GM10847 (cell line): ENCODE measurements around the gene ERC2.

Source experiments
- POLR2A ChIP-seq: IDR thresholded peaks from 2 replicates; pipeline ENCODE4 v1.6.1; 2011; ENCODE audit not compliant: insufficient read length; ENCODE audit errors: extremely low read depth

ERC2 gene

GRCh38 chr3:56087451-56088053, 380.7 kb downstream of the ERC2 start:
- no peak for TF ChIP-seq POLR2A

- TF ChIP-seq POLR2A: no peak
These were observed 381.9 kb downstream of the ERC2 start for GRCh38 chr3:56086355-56086754.

- no peak for TF ChIP-seq POLR2A
These were observed 387.0 kb downstream of the ERC2 start for GRCh38 chr3:56081246-56081645.

- no peak for TF ChIP-seq POLR2A
These were observed 391.5 kb downstream of the ERC2 start for GRCh38 chr3:56076746-56077145.

GRCh38 chr3:56075089-56075488, 393.2 kb downstream of the ERC2 start:
- TF ChIP-seq POLR2A: no peak

- TF ChIP-seq POLR2A: no peak
These were observed 398.5 kb downstream of the ERC2 start for GRCh38 chr3:56069766-56070165.

- TF ChIP-seq POLR2A: no peak
These were observed 403.6 kb downstream of the ERC2 start for GRCh38 chr3:56064684-56065083.

- TF ChIP-seq POLR2A: no peak
These were observed 407.0 kb downstream of the ERC2 start for GRCh38 chr3:56061279-56061626.

- no peak for TF ChIP-seq POLR2A
These were observed 407.6 kb downstream of the ERC2 start for GRCh38 chr3:56060521-56061278.

- TF ChIP-seq POLR2A: no peak
These were observed 408.5 kb downstream of the ERC2 start for GRCh38 chr3:56059731-56060130.

- no peak for TF ChIP-seq POLR2A
These were observed 412.3 kb downstream of the ERC2 start for GRCh38 chr3:56055951-56056350.

- TF ChIP-seq POLR2A: no peak
These were observed 412.7 kb downstream of the ERC2 start for GRCh38 chr3:56055546-56055945.

GRCh38 chr3:56054844-56055243, 413.4 kb downstream of the ERC2 start:
- no peak for TF ChIP-seq POLR2A

- TF ChIP-seq POLR2A: no peak
These were observed 414.5 kb downstream of the ERC2 start for GRCh38 chr3:56053727-56054126.

- TF ChIP-seq POLR2A: no peak
These were observed 416.1 kb downstream of the ERC2 start for GRCh38 chr3:56052188-56052587.

- no peak for TF ChIP-seq POLR2A
These were observed 417.2 kb downstream of the ERC2 start for GRCh38 chr3:56051052-56051451.

GRCh38 chr3:56048946-56049345, 419.3 kb downstream of the ERC2 start:
- TF ChIP-seq POLR2A: no peak
